HepG2 (cell line): ENCODE data around the gene SEPTIN11. TPM values are rescaled to one million over a fixed set of nuclear protein-coding genes. Genes with fewer than 3 reads are reported as not detected.

Experiments used
- ATAC-seq: fragments of 200-7000 bp; cut with Tn5 transposase; 3 replicates; pipeline ENCODE4 v1.9.1; 2020; ENCODE audit warnings: mild to moderate bottlenecking, moderate library complexity
- BruUV-seq: library from RNA; stranded (reverse); fragments of 400-500 nt; replicated peaks from 2 replicates; lab custom pipeline; 2021; lab: Mats Ljungman, UMichigan
- CTCF ChIA-PET: fragments of 300-600 bp; formaldehyde crosslinking; extraction: SDS; loops from one replicate; lab custom pipeline; 2021; ENCODE audit warnings: low total read pairs, inconsistent platforms, low intra/inter-chr PET ratio; lab: Yijun Ruan, JAX
- POLR2A ChIA-PET: fragments of 350-600 bp; sonication (Branson Sonifier 250); formaldehyde crosslinking; loops from one replicate; lab custom pipeline; 2020; ENCODE audit warnings: antibody characterized with exemption, inconsistent platforms; lab: Yijun Ruan, JAX
- DNase-seq: peaks from one replicate; pipeline ENCODE4 v3.0.0-alpha.2; 2015; ENCODE audit warnings: low spot score
- FAIRE-seq: peaks from 3 replicates; lab custom pipeline; 2011; peaks lifted over from hg19 to GRCh38; lab: Jason Lieb, UNC
- H2AFZ ChIP-seq: one replicate; pipeline ENCODE4 v1.6.1; 2011; ENCODE audit warnings: low read length, inconsistent platforms
- H3K27ac ChIP-seq: fragments of 300-600 bp; 3 replicates; pipeline ENCODE4 v1.8.0; 2011; ENCODE audit warnings: mixed run types, mild to moderate bottlenecking, mixed read lengths, low read length, inconsistent platforms; ENCODE audit not compliant: insufficient read depth; ENCODE audit errors: extremely low read length
- H3K27me3 ChIP-seq, 2 experiments: fragments of 200-600 bp in 1 of 2; 2 replicates in 1 of 2; 3 replicates in 1 of 2; pipeline versions ENCODE4 v1.6.0 to v1.8.0; 2011; ENCODE audit warnings: low read length in 2 of 2, mild to moderate bottlenecking in 2 of 2, moderate library complexity in 2 of 2, inconsistent platforms in 1 of 2; ENCODE audit not compliant: insufficient read depth in 2 of 2, control insufficient read depth in 1 of 2
- H3K36me3 ChIP-seq, 2 experiments: fragments of 200-600 bp in 1 of 2; replicated peaks in 1 of 2; 2 replicates in 1 of 2; 3 replicates in 1 of 2; pipeline versions ENCODE4 v1.5.1 to v1.8.0; 2011; ENCODE audit warnings: low read length in 2 of 2, inconsistent platforms in 1 of 2; ENCODE audit not compliant: insufficient read depth in 2 of 2, control insufficient read depth in 1 of 2
- H3K4me1 ChIP-seq: 2 replicates; pipeline ENCODE4 v1.5.1; 2012; ENCODE audit warnings: low read length, inconsistent platforms; ENCODE audit not compliant: insufficient read depth
- H3K4me2 ChIP-seq: 2 replicates; pipeline ENCODE4 v1.6.0; 2011; ENCODE audit warnings: low read depth, low read length, inconsistent platforms
- H3K4me3 ChIP-seq, 3 experiments: fragments of 200-600 bp in 1 of 3; sonication (generic), shearing (Covaris generic) in 1 of 3; replicated peaks in 1 of 3; 2 replicates each; pipeline ENCODE4 v1.5.1; 2011 to 2016; ENCODE audit warnings: low read length in 3 of 3, inconsistent platforms in 2 of 3, low read depth in 2 of 3, mild to moderate bottlenecking in 2 of 3, control low read depth in 1 of 3, mixed read lengths in 1 of 3; ENCODE audit not compliant: insufficient read depth in 1 of 3
- H3K79me2 ChIP-seq: one replicate; pipeline ENCODE4 v1.6.1; 2011; ENCODE audit warnings: low read length, inconsistent platforms; ENCODE audit not compliant: insufficient read depth
- H3K9ac ChIP-seq: 2 replicates; pipeline ENCODE4 v1.6.0; 2011; ENCODE audit warnings: mild to moderate bottlenecking, low read depth, low read length, inconsistent platforms; ENCODE audit not compliant: insufficient read depth
- H3K9me3 ChIP-seq: 2 replicates; pipeline ENCODE4 v1.5.1; 2012; ENCODE audit warnings: mild to moderate bottlenecking, low read length
- H4K20me1 ChIP-seq: 2 replicates; pipeline ENCODE4 v1.6.0; 2011; ENCODE audit warnings: inconsistent platforms, mild to moderate bottlenecking, low read length, moderate library complexity; ENCODE audit not compliant: insufficient read depth
- ARNT ChIP-seq: fragments of 450-650 bp; IDR thresholded peaks from 2 replicates; pipeline ENCODE4 v1.6.1; 2017
- ELF4 ChIP-seq: sonication (generic); formaldehyde crosslinking; IDR thresholded peaks from 2 replicates; pipeline ENCODE4 v1.5.0; 2020; ENCODE audit warnings: missing genetic modification reagents, mild to moderate bottlenecking, moderate library complexity, borderline replicate concordance
- KDM4B ChIP-seq: sonication (generic); formaldehyde crosslinking; IDR thresholded peaks from 2 replicates; pipeline ENCODE4 v1.4.0; 2020; ENCODE audit warnings: missing genetic modification reagents
- MAX ChIP-seq: IDR thresholded peaks from 2 replicates; pipeline ENCODE4 v1.6.1; 2012; ENCODE audit warnings: inconsistent platforms
- NCOR1 ChIP-seq: fragments of 200-600 bp; sonication (generic); IDR thresholded peaks from 2 replicates; pipeline ENCODE4 v1.7.0; 2017; ENCODE audit warnings: antibody characterized with exemption, low read length, borderline replicate concordance
- NR1H2 ChIP-seq: sonication (generic); formaldehyde crosslinking; IDR thresholded peaks from 2 replicates; pipeline ENCODE4 v1.8.1; 2022; ENCODE audit warnings: low read depth, missing genetic modification reagents, borderline replicate concordance
- ZFP90 ChIP-seq: sonication (generic); formaldehyde crosslinking; IDR thresholded peaks from 2 replicates; pipeline ENCODE4 v1.8.0; 2022; ENCODE audit warnings: missing genetic modification reagents, mild to moderate bottlenecking, inconsistent platforms, borderline replicate concordance
- ZSCAN31 ChIP-seq: sonication (generic); formaldehyde crosslinking; IDR thresholded peaks from 2 replicates; pipeline ENCODE4 v1.5.0; 2020; ENCODE audit warnings: low read depth, mild to moderate bottlenecking, missing genetic modification reagents
- ZUFSP ChIP-seq: sonication (generic); formaldehyde crosslinking; IDR thresholded peaks from 2 replicates; pipeline ENCODE4 v1.9.0; 2021; ENCODE audit warnings: missing genetic modification reagents, mild to moderate bottlenecking, borderline replicate concordance
- WGBS: methylation state at CpG from one replicate; pipeline ENCODE4 v1.1.6; 2017; ENCODE audit warnings: low lambda C conversion rate; 5-methylcytosine and 5-hydroxymethylcytosine counted together
- in situ Hi-C: cut with HindIII; loops from 2 replicates; pipeline ENCODE4 v1.10.0; 2017; ENCODE audit warnings: low pct_unique_long_range_greater_than_20kb; ENCODE audit not compliant: extremely low pct_ligation_motif_present
- intact Hi-C: fragments of 100-400 bp; cut with micrococcal nuclease; formaldehyde crosslinking; loops from one replicate; pipeline ENCODE4 v1.10.0; 2022; ENCODE audit not compliant: unreplicated experiment
- polyA plus RNA-seq, 8 experiments: library from polyadenylated mRNA; depleted of rRNA in 3 of 8; stranded (reverse) in 7 of 8; unstranded in 1 of 8; fragments of >200 nt; fragmentation: Illumina TruSeq in 4 of 8; extraction: Trizol in 4 of 8; gene quantifications; 2 replicates each; pipeline versions ENCODE4 v1.2.1 to v1.2.3, GENCODE V29; 2011 to 2016; ENCODE audit warnings: low read depth in 4 of 8, missing spikeins in 1 of 8, mixed read lengths in 1 of 8; ENCODE audit not compliant: insufficient read depth in 1 of 8
- total RNA-seq, 5 experiments: library from RNA; depleted of rRNA; stranded (reverse); fragments of >200 nt; fragmentation: Illumina TruSeq; extraction: Trizol; gene quantifications; 2 replicates each; pipeline ENCODE4 v1.2.3, GENCODE V29; 2016; ENCODE audit warnings: low read depth in 1 of 5
- TF ChIP-seq, protein P1 (sequence below), 2 experiments: fragments of 450-650 bp in 1 of 2; sonication (generic) in 1 of 2; formaldehyde crosslinking; IDR thresholded peaks; 2 replicates each; pipeline versions ENCODE4 v1.5.0 to v1.8.0; 2020 to 2022; ENCODE audit warnings: mild to moderate bottlenecking in 1 of 2, missing genetic modification reagents in 1 of 2

SEPTIN11 gene
- total and polyA plus RNA-seq, 2 of the 13 experiments (the other 11 are each of a cell fraction or from before 2014, with no cell fraction given), result 28.9 to 47.3 TPM

GRCh38 chr4:76997532-76997931 lies 48.0 kb downstream of the SEPTIN11 start:
- POLR2A ChIA-PET, result no interaction called here
- intact Hi-C loops, result no loop called here
- H3K9ac ChIP-seq, result no peak overlapping the region
- no peak overlapping the region for H2AFZ ChIP-seq
- CTCF ChIA-PET, result no interaction called here
- H3K27me3 ChIP-seq, result no peaks in the 10 kb centered on the region; a peak in 1 of 5 replicates
- no peak overlapping the region for H3K4me3 ChIP-seq
- no peaks in the 10 kb centered on the region for H4K20me1 ChIP-seq
- no peaks in the 10 kb centered on the region for H3K9me3 ChIP-seq
- H3K79me2 ChIP-seq, result no peaks in the 10 kb centered on the region
- no peak for ATAC-seq
- FAIRE-seq, result no peak
- no TSS peak for BruUV-seq
- no peaks in the 10 kb centered on the region for H3K4me1 ChIP-seq
- in situ Hi-C loops, result no loop called here
- DNase-seq, result no peak
- TF ChIP-seq ARNT, result no peak
- TF ChIP-seq, protein P1, sequence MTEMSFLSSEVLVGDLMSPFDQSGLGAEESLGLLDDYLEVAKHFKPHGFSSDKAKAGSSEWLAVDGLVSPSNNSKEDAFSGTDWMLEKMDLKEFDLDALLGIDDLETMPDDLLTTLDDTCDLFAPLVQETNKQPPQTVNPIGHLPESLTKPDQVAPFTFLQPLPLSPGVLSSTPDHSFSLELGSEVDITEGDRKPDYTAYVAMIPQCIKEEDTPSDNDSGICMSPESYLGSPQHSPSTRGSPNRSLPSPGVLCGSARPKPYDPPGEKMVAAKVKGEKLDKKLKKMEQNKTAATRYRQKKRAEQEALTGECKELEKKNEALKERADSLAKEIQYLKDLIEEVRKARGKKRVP (CRISPR knock-in tag; IDR thresholded peaks at IDR 0.05), result no peak
- no peak for TF ChIP-seq ZUFSP (CRISPR knock-in tag)
- TF ChIP-seq MAX, result no peak
- TF ChIP-seq NCOR1, result no peak
- no peak for TF ChIP-seq KDM4B (CRISPR knock-in tag)
- no peak for TF ChIP-seq NR1H2 (CRISPR knock-in tag)
- no peak for TF ChIP-seq ZFP90
- TF ChIP-seq ELF4 (CRISPR knock-in tag), result no peak
- no peak for TF ChIP-seq ZSCAN31 (CRISPR knock-in tag)
- H3K27ac ChIP-seq, result no peak overlapping the region
- H3K36me3 ChIP-seq, result peaks cover 2 to 40% of the 10 kb centered on the region in 2 experiments; a peak in 3 of 5 replicates
- WGBS, result 97% methylated on average over 5 of the region's 5 CpGs
- H3K4me2 ChIP-seq, result no peak overlapping the region
